Measurements from ENCODE around the gene XXYLT1. TPM values are rescaled to one million over a fixed set of nuclear protein-coding genes. Genes with fewer than 3 reads are reported as not detected.

Gene XXYLT1
- polyA plus RNA-seq, 2 of the 4 experiments (the other 2 are of a cell fraction) = 11.9 to 12.0 TPM

DNA sequence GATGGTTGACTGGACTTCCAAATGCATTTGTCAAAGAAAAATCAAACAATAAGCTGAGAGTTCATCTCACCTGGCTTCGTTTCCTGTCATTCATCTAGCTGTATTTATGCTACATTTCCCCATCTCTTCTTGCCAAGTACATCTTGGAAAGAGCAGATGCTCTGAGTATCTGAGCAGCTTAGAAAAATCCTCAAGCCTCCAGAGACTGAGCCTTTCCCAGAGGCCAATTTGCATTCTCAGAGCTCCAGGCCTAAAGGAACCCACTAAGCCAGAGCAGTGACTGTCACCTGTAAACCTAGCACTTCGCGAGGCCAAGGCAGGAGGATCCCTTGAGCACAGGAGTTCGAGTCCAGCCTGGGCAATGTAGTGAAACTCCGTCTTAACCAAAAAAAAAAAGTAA lies 100.5 kb downstream of the XXYLT1 start:
- TF ChIP-seq BHLHE40 (IDR thresholded peaks at IDR 0.05; ENCODE audit: low read depth, low read length) (no peak), EHMT2 (IDR thresholded peaks at IDR 0.05; ENCODE audit: low read depth) (no peak), ZNF302 (CRISPR knock-in tag; IDR thresholded peaks at IDR 0.05) (no peak), KDM5A (IDR thresholded peaks at IDR 0.05) (no peak), EP300 (IDR thresholded peaks at IDR 0.05) (no peak), POLR2A (IDR thresholded peaks at IDR 0.05; ENCODE audit: low read length) (no peak), SREBF2 (IDR thresholded peaks at IDR 0.05) (no peak), HEYL (CRISPR knock-in tag; IDR thresholded peaks at IDR 0.05) (no peak), MAX (IDR thresholded peaks at IDR 0.05) (no peak), KDM1A (IDR thresholded peaks at IDR 0.05; ENCODE audit: low read depth) (no peak), RNF2 (IDR thresholded peaks at IDR 0.05; ENCODE audit: borderline replicate concordance, low read depth) (no peak), POLR2AphosphoS2 (conservative IDR thresholded peaks at IDR 0.05; ENCODE audit: low read length) (no peak), CBX8 (IDR thresholded peaks at IDR 0.05) (no peak), RFX5 (IDR thresholded peaks at IDR 0.05) (no peak)
- TF ChIP-seq, protein P1, sequence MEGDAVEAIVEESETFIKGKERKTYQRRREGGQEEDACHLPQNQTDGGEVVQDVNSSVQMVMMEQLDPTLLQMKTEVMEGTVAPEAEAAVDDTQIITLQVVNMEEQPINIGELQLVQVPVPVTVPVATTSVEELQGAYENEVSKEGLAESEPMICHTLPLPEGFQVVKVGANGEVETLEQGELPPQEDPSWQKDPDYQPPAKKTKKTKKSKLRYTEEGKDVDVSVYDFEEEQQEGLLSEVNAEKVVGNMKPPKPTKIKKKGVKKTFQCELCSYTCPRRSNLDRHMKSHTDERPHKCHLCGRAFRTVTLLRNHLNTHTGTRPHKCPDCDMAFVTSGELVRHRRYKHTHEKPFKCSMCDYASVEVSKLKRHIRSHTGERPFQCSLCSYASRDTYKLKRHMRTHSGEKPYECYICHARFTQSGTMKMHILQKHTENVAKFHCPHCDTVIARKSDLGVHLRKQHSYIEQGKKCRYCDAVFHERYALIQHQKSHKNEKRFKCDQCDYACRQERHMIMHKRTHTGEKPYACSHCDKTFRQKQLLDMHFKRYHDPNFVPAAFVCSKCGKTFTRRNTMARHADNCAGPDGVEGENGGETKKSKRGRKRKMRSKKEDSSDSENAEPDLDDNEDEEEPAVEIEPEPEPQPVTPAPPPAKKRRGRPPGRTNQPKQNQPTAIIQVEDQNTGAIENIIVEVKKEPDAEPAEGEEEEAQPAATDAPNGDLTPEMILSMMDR (IDR thresholded peaks at IDR 0.05) = no peak
- TF ChIP-seq, protein P2, sequence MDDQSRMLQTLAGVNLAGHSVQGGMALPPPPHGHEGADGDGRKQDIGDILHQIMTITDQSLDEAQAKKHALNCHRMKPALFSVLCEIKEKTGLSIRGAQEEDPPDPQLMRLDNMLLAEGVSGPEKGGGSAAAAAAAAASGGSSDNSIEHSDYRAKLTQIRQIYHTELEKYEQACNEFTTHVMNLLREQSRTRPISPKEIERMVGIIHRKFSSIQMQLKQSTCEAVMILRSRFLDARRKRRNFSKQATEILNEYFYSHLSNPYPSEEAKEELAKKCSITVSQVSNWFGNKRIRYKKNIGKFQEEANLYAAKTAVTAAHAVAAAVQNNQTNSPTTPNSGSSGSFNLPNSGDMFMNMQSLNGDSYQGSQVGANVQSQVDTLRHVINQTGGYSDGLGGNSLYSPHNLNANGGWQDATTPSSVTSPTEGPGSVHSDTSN (IDR thresholded peaks at IDR 0.05) = no peak
- Histone ChIP-seq H3K4me2 (no peak overlapping the region), H3K4me1 (no peaks in the 10 kb centered on the region), H3K4me3 (no peak overlapping the region), H3K9me3 (no peaks in the 10 kb centered on the region), H3K27ac (no peak overlapping the region)
- ChIA-PET POLR2A (no interaction called here), CTCF (interaction anchor here (1.1 kb wide), 1 partner anchor 488 kb away, joined by 3 read pairs; no protein-coding TSS in a partner anchor)
- WGBS (ENCODE audit: missing lambda C conversion rate) = 83% methylated on average over 4 of the region's 5 CpGs
- DNase-seq (ENCODE audit: low read depth in 1 of 2, low spot score in 1 of 2) = no peak
- FAIRE-seq = no peak
- no peak for ATAC-seq

DNA sequence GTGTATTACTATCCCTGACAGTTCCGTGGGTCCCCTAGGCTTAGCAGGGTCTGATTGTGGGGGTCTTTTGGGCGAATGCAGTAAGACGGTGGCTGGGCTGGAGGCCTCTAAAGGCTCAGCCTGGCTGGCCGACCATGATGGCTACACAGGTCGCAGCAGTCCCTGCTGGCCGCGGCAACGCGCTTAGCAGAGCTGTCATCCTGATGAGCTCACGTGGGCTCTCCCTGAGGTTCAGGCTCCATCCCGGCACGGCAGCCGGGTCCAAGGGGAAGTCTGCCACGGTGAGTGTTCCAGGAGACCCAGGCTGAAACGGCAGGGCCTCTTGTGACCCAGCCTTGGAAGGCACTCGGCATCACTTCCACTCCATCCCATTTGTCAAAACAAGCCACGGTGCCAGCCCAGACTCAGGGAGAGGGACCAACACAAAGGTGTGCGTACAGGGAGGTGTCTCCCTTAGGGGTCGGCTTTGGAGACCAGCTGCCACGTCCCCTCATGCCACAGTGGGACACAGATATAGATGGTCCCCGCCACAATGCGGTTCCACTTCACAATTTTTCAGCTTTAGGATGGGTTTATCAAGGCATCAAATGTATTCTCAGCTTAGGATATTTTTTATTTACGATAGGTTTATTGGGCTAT lies 101.8 kb downstream of the XXYLT1 start:
- WGBS (ENCODE audit: missing lambda C conversion rate) = 92% methylated on average over 9 of the region's 23 CpGs

More for the DNA sequence above, 101.8 kb downstream of the XXYLT1 start:
- TF ChIP-seq RARB (CRISPR knock-in tag; IDR thresholded peaks at IDR 0.05) (no peak), HOXB5 (CRISPR knock-in tag; IDR thresholded peaks at IDR 0.05) (no peak), POLR2A (IDR thresholded peaks at IDR 0.05; ENCODE audit: low read length) (no peak), JUN (IDR thresholded peaks at IDR 0.05) (no peak), NR3C1 (IDR thresholded peaks at IDR 0.05) (no peak), ZFP36 (IDR thresholded peaks at IDR 0.05; ENCODE audit: borderline replicate concordance, partially characterized antibody) (no peak), HOXA7 (CRISPR knock-in tag; IDR thresholded peaks at IDR 0.05) (no peak), ZSCAN20 (CRISPR knock-in tag; IDR thresholded peaks at IDR 0.05) (no peak), ATOH8 (CRISPR knock-in tag; IDR thresholded peaks at IDR 0.05; ENCODE audit: low read depth) (no peak)
- TF ChIP-seq, protein P3, sequence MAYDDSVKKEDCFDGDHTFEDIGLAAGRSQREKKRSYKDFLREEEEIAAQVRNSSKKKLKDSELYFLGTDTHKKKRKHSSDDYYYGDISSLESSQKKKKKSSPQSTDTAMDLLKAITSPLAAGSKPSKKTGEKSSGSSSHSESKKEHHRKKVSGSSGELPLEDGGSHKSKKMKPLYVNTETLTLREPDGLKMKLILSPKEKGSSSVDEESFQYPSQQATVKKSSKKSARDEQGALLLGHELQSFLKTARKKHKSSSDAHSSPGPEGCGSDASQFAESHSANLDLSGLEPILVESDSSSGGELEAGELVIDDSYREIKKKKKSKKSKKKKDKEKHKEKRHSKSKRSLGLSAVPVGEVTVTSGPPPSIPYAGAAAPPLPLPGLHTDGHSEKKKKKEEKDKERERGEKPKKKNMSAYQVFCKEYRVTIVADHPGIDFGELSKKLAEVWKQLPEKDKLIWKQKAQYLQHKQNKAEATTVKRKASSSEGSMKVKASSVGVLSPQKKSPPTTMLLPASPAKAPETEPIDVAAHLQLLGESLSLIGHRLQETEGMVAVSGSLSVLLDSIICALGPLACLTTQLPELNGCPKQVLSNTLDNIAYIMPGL (CRISPR knock-in tag; IDR thresholded peaks at IDR 0.05; ENCODE audit: borderline replicate concordance) = no peak
- TF ChIP-seq, protein P4, sequence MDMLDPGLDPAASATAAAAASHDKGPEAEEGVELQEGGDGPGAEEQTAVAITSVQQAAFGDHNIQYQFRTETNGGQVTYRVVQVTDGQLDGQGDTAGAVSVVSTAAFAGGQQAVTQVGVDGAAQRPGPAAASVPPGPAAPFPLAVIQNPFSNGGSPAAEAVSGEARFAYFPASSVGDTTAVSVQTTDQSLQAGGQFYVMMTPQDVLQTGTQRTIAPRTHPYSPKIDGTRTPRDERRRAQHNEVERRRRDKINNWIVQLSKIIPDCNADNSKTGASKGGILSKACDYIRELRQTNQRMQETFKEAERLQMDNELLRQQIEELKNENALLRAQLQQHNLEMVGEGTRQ (IDR thresholded peaks at IDR 0.05) = no peak
- DNase-seq (ENCODE audit: low read depth in 1 of 2, low spot score in 1 of 2) (no peak), ATAC-seq (no peak), FAIRE-seq (no peak)
- no peaks in the 10 kb centered on the region for H3K9me3 ChIP-seq
- H3K4me2 ChIP-seq = no peak overlapping the region
- ChIA-PET CTCF (no interaction called here), POLR2A (no interaction called here)
- no peak overlapping the region for H3K4me3 ChIP-seq
- no peaks in the 10 kb centered on the region for H3K4me1 ChIP-seq
- H3K27ac ChIP-seq = no peak overlapping the region

Measured in A549 (cell line).